Ascending aorta (tissue), 2 donors: Measurements from ENCODE around the gene SIX5. TPM values are rescaled to one million over a fixed set of nuclear protein-coding genes. Genes with fewer than 3 reads are reported as not detected.
"Not testable (repeated sequence)": the region's sequence is repeated elsewhere in the genome, so short reads cannot be mapped to it uniquely, and the experiment has no call there.

ENCODE experiments used
- DNase-seq, 2 donors: peaks; one replicate each; pipeline ENCODE4 v3.0.0-alpha.2; 2019; ENCODE audit warnings: low spot score in 2 of 2
- H3K27ac ChIP-seq, 2 donors: fragments of 200-600 bp; sonication (generic); one replicate each; pipeline ENCODE4 v1.5.1; 2016 to 2017; ENCODE audit warnings: mild to moderate bottlenecking in 1 of 2
- H3K27me3 ChIP-seq: fragments of 200-600 bp; sonication (generic); one replicate; pipeline ENCODE4 v1.5.1; 2017
- H3K36me3 ChIP-seq, 2 donors: fragments of 200-600 bp; sonication (generic); one replicate each; pipeline ENCODE4 v1.5.1; 2016
- H3K4me1 ChIP-seq, 2 donors: fragments of 200-600 bp; sonication (generic); one replicate each; pipeline ENCODE4 v1.5.1; 2016 to 2017; ENCODE audit warnings: mild to moderate bottlenecking in 1 of 2
- H3K4me3 ChIP-seq, 2 donors: fragments of 200-600 bp; sonication (generic); one replicate each; pipeline ENCODE4 v1.5.1; 2016 to 2017; ENCODE audit warnings: mild to moderate bottlenecking in 1 of 2
- H3K9me3 ChIP-seq, 2 donors: fragments of 200-600 bp; sonication (generic); one replicate each; pipeline ENCODE4 v1.5.1; 2016
- CTCF ChIP-seq, 3 experiments: fragments of 200-600 bp in 2 of 3; fragments of 450-650 bp in 1 of 3; sonication (generic) in 2 of 3; IDR thresholded peaks; one replicate each; pipeline ENCODE4 v1.5.1; 2016 to 2019; ENCODE audit warnings: antibody characterized with exemption in 3 of 3, mild to moderate bottlenecking in 1 of 3, moderate library complexity in 1 of 3
- intact Hi-C: fragments of 100-400 bp; cut with DNase I; formaldehyde crosslinking; loops from one replicate; pipeline ENCODE4 v1.15.1; 2023
- total RNA-seq: library from RNA; depleted of rRNA; stranded (reverse); fragments of >200 nt; gene quantifications from one replicate; pipeline ENCODE4 v1.1.0, GENCODE V29; 2016

The SIX5 gene
- total RNA-seq, 1 donor from 2014 or later = 39.2 TPM

- no peaks in the 10 kb centered on the region for H3K27me3 ChIP-seq
- H3K27ac ChIP-seq = no peak overlapping the region
- H3K36me3 ChIP-seq = no peaks in the 10 kb centered on the region
- H3K4me1 ChIP-seq = peaks cover 0 to 5% of the 10 kb centered on the region in 2 donors
- no peak overlapping the region for H3K4me3 ChIP-seq
- intact Hi-C loops = no loop called here
- H3K9me3 ChIP-seq = no peaks in the 10 kb centered on the region
- TF ChIP-seq CTCF (IDR thresholded peaks at IDR 0.05) = no peak
- DNase-seq = no peak
Measured at GRCh38 chr19:45805719-45806118, 36.7 kb upstream of the SIX5 start.

GRCh38 chr19:45804959-45805230, 35.8 kb upstream of the SIX5 start:
- no peak for DNase-seq
- Histone ChIP-seq H3K4me1 (peaks cover 0 to 5% of the 10 kb centered on the region in 2 donors), H3K27ac (no peak overlapping the region), H3K9me3 (no peaks in the 10 kb centered on the region), H3K36me3 (no peaks in the 10 kb centered on the region), H3K27me3 (no peaks in the 10 kb centered on the region), H3K4me3 (no peak overlapping the region)
- no peak for TF ChIP-seq CTCF (IDR thresholded peaks at IDR 0.05)
- intact Hi-C loops = no loop called here

GRCh38 chr19:45804140-45804958, 35.3 kb upstream of the SIX5 start:
- intact Hi-C loops = no loop called here
- no peak for DNase-seq
- H3K27me3 ChIP-seq = no peaks in the 10 kb centered on the region
- no peaks in the 10 kb centered on the region for H3K36me3 ChIP-seq
- H3K27ac ChIP-seq = no peak overlapping the region
- H3K9me3 ChIP-seq = no peaks in the 10 kb centered on the region
- no peaks in the 10 kb centered on the region for H3K4me1 ChIP-seq
- no peak overlapping the region for H3K4me3 ChIP-seq
- TF ChIP-seq CTCF (IDR thresholded peaks at IDR 0.05) = no peak

GRCh38 chr19:45801603-45802175, 32.6 kb upstream of the SIX5 start:
- H3K27ac ChIP-seq = no peak overlapping the region
- no peaks in the 10 kb centered on the region for H3K36me3 ChIP-seq
- DNase-seq = no peak
- H3K4me3 ChIP-seq = no peak overlapping the region
- intact Hi-C loops = no loop called here
- H3K9me3 ChIP-seq = no peaks in the 10 kb centered on the region
- no peaks in the 10 kb centered on the region for H3K4me1 ChIP-seq
- no peak for TF ChIP-seq CTCF (IDR thresholded peaks at IDR 0.05)
- no peaks in the 10 kb centered on the region for H3K27me3 ChIP-seq

GRCh38 chr19:45800070-45800553, 31.1 kb upstream of the SIX5 start:
- no peak overlapping the region for H3K27ac ChIP-seq
- DNase-seq = no peak
- intact Hi-C loops = no loop called here

GRCh38 chr19:45799541-45799940, 30.5 kb upstream of the SIX5 start:
- H3K27ac ChIP-seq, H3K36me3 ChIP-seq, H3K4me1 ChIP-seq, H3K4me3 ChIP-seq, DNase-seq, H3K27me3 ChIP-seq, H3K9me3 ChIP-seq: not testable (repeated sequence)
- intact Hi-C loops = loop anchor here (1.0 to 2.0 kb wide), 3 partner anchors 17 to 107 kb away; partner anchors contain the start of genes DMPK and QPCTL

More at GRCh38 chr19:45800070-45800553, 31.1 kb upstream of the SIX5 start:
- no peaks in the 10 kb centered on the region for H3K4me1 ChIP-seq
- no peak for TF ChIP-seq CTCF (IDR thresholded peaks at IDR 0.05)
- H3K27me3 ChIP-seq = no peaks in the 10 kb centered on the region
- H3K4me3 ChIP-seq = no peak overlapping the region
- H3K9me3 ChIP-seq = no peaks in the 10 kb centered on the region
- H3K36me3 ChIP-seq = no peaks in the 10 kb centered on the region
